HepG2 (cell line): ENCODE measurements around the gene NHLRC3. TPM values are rescaled to one million over a fixed set of nuclear protein-coding genes. Genes with fewer than 3 reads are reported as not detected.
A peak's percentile ranks its signal among the peaks of the same experiment; 100 is the strongest.

ENCODE experiments used
- BRF2 ChIP-seq: sonication (generic); formaldehyde crosslinking; IDR thresholded peaks from 2 replicates; pipeline ENCODE4 v1.8.1; 2022; ENCODE audit warnings: mild to moderate bottlenecking, missing genetic modification reagents
- DNMT1 ChIP-seq: sonication (generic); formaldehyde crosslinking; IDR thresholded peaks from 2 replicates; pipeline ENCODE4 v1.5.1; 2020; ENCODE audit warnings: mild to moderate bottlenecking, missing genetic modification reagents
- E2F2 ChIP-seq: sonication (generic); formaldehyde crosslinking; IDR thresholded peaks from 2 replicates; pipeline ENCODE4 v1.4.0; 2020; ENCODE audit warnings: missing genetic modification reagents, borderline replicate concordance
- PAWR ChIP-seq: sonication (generic); formaldehyde crosslinking; IDR thresholded peaks from 2 replicates; pipeline ENCODE4 v1.4.0; 2020; ENCODE audit warnings: missing genetic modification reagents, mild to moderate bottlenecking, borderline replicate concordance
- PITX1 ChIP-seq: sonication (generic); formaldehyde crosslinking; IDR thresholded peaks from 2 replicates; pipeline ENCODE4 v1.5.1; 2020; ENCODE audit warnings: mild to moderate bottlenecking, missing genetic modification reagents
- POLR2G ChIP-seq: fragments of 200-400 bp; formaldehyde crosslinking; IDR thresholded peaks from 2 replicates; pipeline ENCODE4 v1.6.1; 2018; ENCODE audit warnings: mild to moderate bottlenecking, low read depth, low read length, moderate library complexity
- RORA ChIP-seq: sonication (generic); formaldehyde crosslinking; IDR thresholded peaks from 2 replicates; pipeline ENCODE4 v1.5.0; 2020; ENCODE audit warnings: mild to moderate bottlenecking, missing genetic modification reagents, moderate library complexity
- SMAD1 ChIP-seq: sonication (generic); formaldehyde crosslinking; IDR thresholded peaks from 2 replicates; pipeline ENCODE4 v1.4.0; 2020; ENCODE audit warnings: missing genetic modification reagents, low read depth, mild to moderate bottlenecking, borderline replicate concordance
- TEF ChIP-seq: sonication (generic); formaldehyde crosslinking; IDR thresholded peaks from 2 replicates; pipeline ENCODE4 v1.5.0; 2020; ENCODE audit warnings: missing genetic modification reagents
- ZBTB20 ChIP-seq: sonication (generic); formaldehyde crosslinking; IDR thresholded peaks from 2 replicates; pipeline ENCODE4 v1.8.1; 2023; ENCODE audit warnings: missing genetic modification reagents, low read depth, mild to moderate bottlenecking, borderline replicate concordance
- ZNF264 ChIP-seq: sonication (generic); formaldehyde crosslinking; IDR thresholded peaks from 2 replicates; pipeline ENCODE4 v1.4.0; 2020; ENCODE audit warnings: missing genetic modification reagents
- ZNF383 ChIP-seq: sonication (generic); formaldehyde crosslinking; IDR thresholded peaks from 2 replicates; pipeline ENCODE4 v1.4.0; 2020; ENCODE audit warnings: missing genetic modification reagents, mild to moderate bottlenecking, borderline replicate concordance
- ZNF44 ChIP-seq: sonication (generic); formaldehyde crosslinking; IDR thresholded peaks from 2 replicates; pipeline ENCODE4 v1.5.1; 2020; ENCODE audit warnings: mild to moderate bottlenecking, missing genetic modification reagents
- ZNF446 ChIP-seq: sonication (generic); formaldehyde crosslinking; IDR thresholded peaks from 2 replicates; pipeline ENCODE4 v1.5.0; 2020; ENCODE audit warnings: mild to moderate bottlenecking, missing genetic modification reagents
- ZNF451 ChIP-seq: sonication (generic); formaldehyde crosslinking; IDR thresholded peaks from 2 replicates; pipeline ENCODE4 v1.5.0; 2020; ENCODE audit warnings: mild to moderate bottlenecking, missing genetic modification reagents
- ZNF569 ChIP-seq: sonication (generic); formaldehyde crosslinking; IDR thresholded peaks from 2 replicates; pipeline ENCODE4 v1.5.0; 2020; ENCODE audit warnings: mild to moderate bottlenecking, missing genetic modification reagents, moderate library complexity, borderline replicate concordance
- ZNF709 ChIP-seq: sonication (generic); formaldehyde crosslinking; IDR thresholded peaks from 2 replicates; pipeline ENCODE4 v1.5.0; 2020; ENCODE audit warnings: mild to moderate bottlenecking, missing genetic modification reagents
- ZNF747 ChIP-seq: sonication (generic); formaldehyde crosslinking; IDR thresholded peaks from 2 replicates; pipeline ENCODE4 v1.8.1; 2023; ENCODE audit warnings: missing genetic modification reagents, mild to moderate bottlenecking, borderline replicate concordance
- ZNF770 ChIP-seq: sonication (generic); formaldehyde crosslinking; IDR thresholded peaks from 2 replicates; pipeline ENCODE4 v1.5.0; 2020; ENCODE audit warnings: mild to moderate bottlenecking, missing genetic modification reagents
- ZNF841 ChIP-seq: sonication (generic); formaldehyde crosslinking; IDR thresholded peaks from 2 replicates; pipeline ENCODE4 v1.8.1; 2023; ENCODE audit warnings: missing genetic modification reagents, borderline replicate concordance
- ZNF879 ChIP-seq: sonication (generic); formaldehyde crosslinking; IDR thresholded peaks from 2 replicates; pipeline ENCODE4 v1.8.1; 2023; ENCODE audit warnings: missing genetic modification reagents
- polyA plus RNA-seq, 8 experiments: library from polyadenylated mRNA; depleted of rRNA in 3 of 8; stranded (reverse) in 7 of 8; unstranded in 1 of 8; fragments of >200 nt; fragmentation: Illumina TruSeq in 4 of 8; extraction: Trizol in 4 of 8; gene quantifications; 2 replicates each; pipeline versions ENCODE4 v1.2.1 to v1.2.3, GENCODE V29; 2011 to 2016; ENCODE audit warnings: low read depth in 4 of 8, missing spikeins in 1 of 8, mixed read lengths in 1 of 8; ENCODE audit not compliant: insufficient read depth in 1 of 8
- total RNA-seq, 5 experiments: library from RNA; depleted of rRNA; stranded (reverse); fragments of >200 nt; fragmentation: Illumina TruSeq; extraction: Trizol; gene quantifications; 2 replicates each; pipeline ENCODE4 v1.2.3, GENCODE V29; 2016; ENCODE audit warnings: low read depth in 1 of 5

NHLRC3 gene
- total and polyA plus RNA-seq, 2 of the 13 experiments (the other 11 are each of a cell fraction or from before 2014, with no cell fraction given): 19.9 to 29.8 TPM

- no peak for TF ChIP-seq ZNF770
- peak; percentile 75 for TF ChIP-seq ZNF264 (CRISPR knock-in tag)
- 0 out of 2 replicates have a peak, but pooled peaks have one; percentile 1 for TF ChIP-seq ZNF451 (CRISPR knock-in tag)
- TF ChIP-seq E2F2 (CRISPR knock-in tag): no peak
- TF ChIP-seq ZNF383 (CRISPR knock-in tag): no peak
- no peak for TF ChIP-seq ZBTB20 (CRISPR knock-in tag)
- no peak; the same call in 1 of the 2 replicates for TF ChIP-seq ZNF446 (CRISPR knock-in tag)
- no peak for TF ChIP-seq RORA (CRISPR knock-in tag)
- TF ChIP-seq ZNF44 (CRISPR knock-in tag): no peak
- TF ChIP-seq POLR2G: peak; percentile 80
- no peak for TF ChIP-seq DNMT1 (CRISPR knock-in tag)
- TF ChIP-seq ZNF841 (CRISPR knock-in tag): no peak
- TF ChIP-seq ZNF747 (CRISPR knock-in tag): no peak; the same call in none of the 2 replicates
- TF ChIP-seq PITX1 (CRISPR knock-in tag): no peak; the same call in 1 of the 2 replicates
- no peak for TF ChIP-seq ZNF879 (CRISPR knock-in tag)
- no peak for TF ChIP-seq PAWR (CRISPR knock-in tag)
- TF ChIP-seq ZNF709 (CRISPR knock-in tag): 0 out of 2 replicates have a peak, but pooled peaks have one; percentile 45
- TF ChIP-seq TEF (CRISPR knock-in tag): 0 out of 2 replicates have a peak, but pooled peaks have one; percentile 16
- TF ChIP-seq BRF2 (CRISPR knock-in tag): 0 out of 2 replicates have a peak, but pooled peaks have one; percentile 35
- TF ChIP-seq SMAD1 (CRISPR knock-in tag): no peak
- TF ChIP-seq ZNF569 (CRISPR knock-in tag): no peak
These were observed at the start of gene NHLRC3, which contains the start of gene PROSER1 (continued) for GRCh38 chr13:39037880-39038568.
